Vagina (tissue), 2 donors: ENCODE measurements around the gene RHO. TPM values are rescaled to one million over a fixed set of nuclear protein-coding genes. Genes with fewer than 3 reads are reported as not detected.

Experiments
- DNase-seq, 2 donors: peaks; one replicate each; pipeline ENCODE4 v3.0.0-alpha.2; 2017; ENCODE audit errors: extremely low spot score in 2 of 2
- H3K27ac ChIP-seq: fragments of 200-600 bp; sonication (generic); one replicate; pipeline ENCODE4 v1.5.1; 2019
- H3K27me3 ChIP-seq: fragments of 200-600 bp; sonication (generic); one replicate; pipeline ENCODE4 v1.5.1; 2019
- H3K36me3 ChIP-seq, 2 donors: fragments of 200-600 bp; sonication (generic); one replicate each; pipeline ENCODE4 v1.5.1; 2017 to 2019
- H3K4me1 ChIP-seq: fragments of 200-600 bp; sonication (generic); one replicate; pipeline ENCODE4 v1.5.1; 2019
- H3K4me3 ChIP-seq, 2 donors: fragments of 200-600 bp; sonication (generic); 1 replicate in 1 of 2; 2 replicates in 1 of 2; pipeline ENCODE4 v1.5.1; 2016 to 2019
- H3K9me3 ChIP-seq: fragments of 200-600 bp; sonication (generic); one replicate; pipeline ENCODE4 v1.5.1; 2019
- POLR2A ChIP-seq, 2 donors: fragments of 450-650 bp; IDR thresholded peaks; one replicate each; pipeline ENCODE4 v1.6.1; 2017; ENCODE audit warnings: antibody characterized with exemption in 2 of 2, mild to moderate bottlenecking in 2 of 2, moderate library complexity in 2 of 2
- POLR2AphosphoS5 ChIP-seq, 2 donors: sonication (generic); formaldehyde crosslinking; IDR thresholded peaks; one replicate each; pipeline ENCODE4 v1.9.0; 2017; ENCODE audit warnings: antibody characterized with exemption in 2 of 2, mild to moderate bottlenecking in 2 of 2, low read depth in 1 of 2; ENCODE audit not compliant: insufficient read depth in 1 of 2
- intact Hi-C: fragments of 100-400 bp; cut with DNase I; formaldehyde crosslinking; loops from one replicate; pipeline ENCODE4 v1.15.1; 2023
- total RNA-seq: library from RNA; depleted of rRNA; stranded (reverse); fragments of >200 nt; gene quantifications from one replicate; pipeline ENCODE4 v1.2.3, GENCODE V29; 2016
- TF ChIP-seq, protein P1 (sequence below), 3 experiments: fragments of 450-650 bp in 2 of 3; fragments of 200-600 bp in 1 of 3; sonication (generic) in 1 of 3; IDR thresholded peaks; one replicate each; pipeline ENCODE4 v1.5.1; 2017 to 2019; ENCODE audit warnings: antibody characterized with exemption in 3 of 3, mild to moderate bottlenecking in 2 of 3, moderate library complexity in 2 of 3

The RHO gene
- total RNA-seq, 1 donor from 2014 or later: not detected

DNA sequence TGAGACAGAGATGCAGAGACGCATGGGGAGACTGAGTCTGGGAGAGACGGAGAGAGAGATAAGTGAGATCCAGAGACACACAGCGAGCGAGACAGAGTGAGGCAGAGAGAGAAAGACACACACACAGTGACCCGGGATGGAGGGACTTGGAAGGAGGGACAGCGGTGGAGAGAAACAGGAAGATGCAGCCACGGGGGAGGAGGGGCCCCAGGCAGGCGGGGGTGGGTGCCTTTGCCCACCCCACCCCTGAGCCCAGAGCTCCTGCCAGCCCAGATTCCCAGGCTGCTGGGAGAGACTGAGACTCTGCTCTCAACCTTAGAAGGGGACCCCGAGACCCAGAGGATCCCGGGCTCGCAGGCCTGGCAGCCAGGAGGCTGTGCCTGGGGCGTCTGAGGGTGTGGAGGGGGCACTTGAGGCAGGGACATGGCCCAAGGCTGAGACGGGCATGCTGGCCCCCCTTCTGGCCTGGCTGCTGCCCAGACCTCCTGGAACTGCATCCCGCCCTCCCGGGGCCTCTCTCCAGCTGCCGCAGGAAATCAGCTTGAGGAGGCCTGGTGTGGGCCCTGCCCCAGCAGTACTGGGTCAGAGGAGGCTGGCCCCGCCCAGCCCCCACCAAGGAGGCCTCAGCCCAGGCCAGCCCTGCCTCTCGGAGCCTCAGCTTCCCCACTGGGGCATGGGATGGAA is 32.6 kb downstream of the RHO start:
- TF ChIP-seq POLR2A (IDR thresholded peaks at IDR 0.05) (no peak), POLR2AphosphoS5 (IDR thresholded peaks at IDR 0.05; ENCODE audit: insufficient read depth in 1 of 2, low read depth in 1 of 2) (peak; percentile 44 to 87)
- no peaks in the 10 kb centered on the region for H3K9me3 ChIP-seq
- H3K27me3 ChIP-seq: no peaks in the 10 kb centered on the region
- intact Hi-C loops: loop anchor here (2.0 kb wide), 1 partner anchor 44 kb away; no protein-coding TSS in a partner anchor
- H3K4me1 ChIP-seq: peaks cover 99% of the 10 kb centered on the region
- peak overlapping the region in 1 of 2 donors; percentile 8 for H3K4me3 ChIP-seq
- peak overlapping the region; percentile 85 for H3K27ac ChIP-seq
- peaks cover 0 to 39% of the 10 kb centered on the region in 2 donors for H3K36me3 ChIP-seq
- no peak for DNase-seq

DNA sequence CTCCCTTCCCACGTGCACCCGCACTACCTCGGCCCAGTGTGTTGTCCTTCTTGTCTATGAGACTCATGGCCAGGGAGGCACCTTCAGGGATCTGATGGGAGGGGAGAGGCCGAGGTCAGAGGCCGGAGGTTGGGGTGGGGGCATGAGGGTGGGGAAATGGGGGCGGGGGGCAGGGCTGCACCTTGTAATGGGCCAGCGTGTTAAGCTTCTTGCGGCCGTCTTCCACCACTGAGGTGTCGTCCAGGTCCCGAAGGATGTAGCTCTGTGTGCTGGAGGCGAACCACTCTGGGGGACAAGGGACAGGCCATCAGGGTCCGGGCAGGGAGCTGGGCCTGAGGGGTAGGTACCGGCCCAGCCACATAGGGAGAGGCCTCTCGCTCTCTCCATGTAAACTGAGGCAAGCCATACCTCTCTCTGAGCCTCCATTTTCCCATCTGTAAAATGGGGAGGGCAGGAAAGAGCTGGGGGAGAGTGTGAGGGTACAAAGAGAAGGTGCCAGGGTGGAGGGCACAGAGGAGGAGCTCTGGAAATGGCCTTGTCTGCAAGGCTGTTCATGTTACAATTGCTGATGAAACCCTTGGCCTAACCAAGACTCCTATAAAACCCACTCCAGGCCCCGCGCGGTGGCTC is 33.3 kb downstream of the RHO start:
- TF ChIP-seq, protein P1, sequence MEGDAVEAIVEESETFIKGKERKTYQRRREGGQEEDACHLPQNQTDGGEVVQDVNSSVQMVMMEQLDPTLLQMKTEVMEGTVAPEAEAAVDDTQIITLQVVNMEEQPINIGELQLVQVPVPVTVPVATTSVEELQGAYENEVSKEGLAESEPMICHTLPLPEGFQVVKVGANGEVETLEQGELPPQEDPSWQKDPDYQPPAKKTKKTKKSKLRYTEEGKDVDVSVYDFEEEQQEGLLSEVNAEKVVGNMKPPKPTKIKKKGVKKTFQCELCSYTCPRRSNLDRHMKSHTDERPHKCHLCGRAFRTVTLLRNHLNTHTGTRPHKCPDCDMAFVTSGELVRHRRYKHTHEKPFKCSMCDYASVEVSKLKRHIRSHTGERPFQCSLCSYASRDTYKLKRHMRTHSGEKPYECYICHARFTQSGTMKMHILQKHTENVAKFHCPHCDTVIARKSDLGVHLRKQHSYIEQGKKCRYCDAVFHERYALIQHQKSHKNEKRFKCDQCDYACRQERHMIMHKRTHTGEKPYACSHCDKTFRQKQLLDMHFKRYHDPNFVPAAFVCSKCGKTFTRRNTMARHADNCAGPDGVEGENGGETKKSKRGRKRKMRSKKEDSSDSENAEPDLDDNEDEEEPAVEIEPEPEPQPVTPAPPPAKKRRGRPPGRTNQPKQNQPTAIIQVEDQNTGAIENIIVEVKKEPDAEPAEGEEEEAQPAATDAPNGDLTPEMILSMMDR (IDR thresholded peaks at IDR 0.05): no peak
- TF ChIP-seq POLR2AphosphoS5 (IDR thresholded peaks at IDR 0.05; ENCODE audit: insufficient read depth in 1 of 2, low read depth in 1 of 2) (no peak), POLR2A (IDR thresholded peaks at IDR 0.05) (no peak)
- no peaks in the 10 kb centered on the region for H3K27me3 ChIP-seq
- no peak overlapping the region for H3K4me3 ChIP-seq
- H3K27ac ChIP-seq: peak overlapping the region; percentile 85
- intact Hi-C loops: loop anchor here (2.0 kb wide), 1 partner anchor 43 kb away; no protein-coding TSS in a partner anchor
- H3K4me1 ChIP-seq: peaks cover 99% of the 10 kb centered on the region
- H3K9me3 ChIP-seq: no peaks in the 10 kb centered on the region
- H3K36me3 ChIP-seq: peaks cover 0 to 32% of the 10 kb centered on the region in 2 donors
- no peak for DNase-seq

DNA sequence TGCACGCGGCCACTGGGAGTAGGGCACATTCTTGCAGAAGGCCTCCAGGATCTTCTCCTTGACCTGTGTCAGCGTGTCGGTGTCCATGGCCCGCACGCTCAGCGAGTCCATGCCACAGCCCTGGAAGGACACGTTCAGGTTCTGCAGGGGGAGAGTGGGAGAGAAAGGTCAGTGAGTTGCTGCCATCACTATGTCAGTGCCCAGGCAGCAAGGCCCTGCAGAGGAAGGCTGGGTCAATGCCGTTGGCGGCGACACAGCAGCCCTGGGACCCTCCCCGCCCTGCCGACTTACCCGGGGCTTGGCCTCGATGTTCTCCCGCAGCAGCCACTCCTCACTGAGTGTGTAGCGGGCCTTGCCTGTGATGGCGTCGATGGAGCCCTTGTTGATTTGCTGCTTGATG is 34.4 kb downstream of the RHO start:
- peak overlapping the region; percentile 84 for H3K27ac ChIP-seq
- no peaks in the 10 kb centered on the region for H3K9me3 ChIP-seq
- no peak overlapping the region for H3K4me3 ChIP-seq
- H3K36me3 ChIP-seq: peaks cover 0 to 31% of the 10 kb centered on the region in 2 donors
- intact Hi-C loops: no loop called here
- DNase-seq: no peak
- TF ChIP-seq POLR2AphosphoS5 (IDR thresholded peaks at IDR 0.05; ENCODE audit: insufficient read depth in 1 of 2, low read depth in 1 of 2): no peak
- no peak for TF ChIP-seq POLR2A (IDR thresholded peaks at IDR 0.05)
- TF ChIP-seq, protein P1 (IDR thresholded peaks at IDR 0.05): no peak
- no peaks in the 10 kb centered on the region for H3K27me3 ChIP-seq
- peaks cover 99% of the 10 kb centered on the region for H3K4me1 ChIP-seq

DNA sequence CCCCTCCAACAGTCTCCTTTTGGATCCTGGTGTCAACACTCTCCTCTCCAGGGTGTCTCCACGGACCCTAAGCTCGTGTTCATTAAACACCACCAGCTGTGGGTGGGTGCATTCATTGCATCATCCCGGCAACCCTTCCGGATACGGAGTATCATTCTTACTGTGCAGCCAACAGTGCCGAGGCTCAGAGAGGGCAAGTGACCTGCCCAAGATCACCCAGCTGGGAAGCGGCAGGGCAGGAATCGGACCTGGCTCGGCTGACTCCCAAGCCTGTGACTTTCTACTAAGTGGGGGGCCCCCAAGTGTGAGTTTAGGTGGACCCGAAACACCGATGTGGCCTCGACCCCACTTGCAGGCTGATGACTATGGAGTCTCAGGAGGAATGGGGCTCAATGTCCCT is 34.9 kb downstream of the RHO start:
- H3K9me3 ChIP-seq: no peaks in the 10 kb centered on the region
- peaks cover 0 to 31% of the 10 kb centered on the region in 2 donors for H3K36me3 ChIP-seq
- no peak overlapping the region for H3K4me3 ChIP-seq
- intact Hi-C loops: no loop called here
- H3K27ac ChIP-seq: peak overlapping the region; percentile 84
- peaks cover 96% of the 10 kb centered on the region for H3K4me1 ChIP-seq
- TF ChIP-seq POLR2A (IDR thresholded peaks at IDR 0.05) (no peak), POLR2AphosphoS5 (IDR thresholded peaks at IDR 0.05; ENCODE audit: insufficient read depth in 1 of 2, low read depth in 1 of 2) (no peak)
- TF ChIP-seq, protein P1 (IDR thresholded peaks at IDR 0.05): no peak
- no peak for DNase-seq
- H3K27me3 ChIP-seq: no peaks in the 10 kb centered on the region

DNA sequence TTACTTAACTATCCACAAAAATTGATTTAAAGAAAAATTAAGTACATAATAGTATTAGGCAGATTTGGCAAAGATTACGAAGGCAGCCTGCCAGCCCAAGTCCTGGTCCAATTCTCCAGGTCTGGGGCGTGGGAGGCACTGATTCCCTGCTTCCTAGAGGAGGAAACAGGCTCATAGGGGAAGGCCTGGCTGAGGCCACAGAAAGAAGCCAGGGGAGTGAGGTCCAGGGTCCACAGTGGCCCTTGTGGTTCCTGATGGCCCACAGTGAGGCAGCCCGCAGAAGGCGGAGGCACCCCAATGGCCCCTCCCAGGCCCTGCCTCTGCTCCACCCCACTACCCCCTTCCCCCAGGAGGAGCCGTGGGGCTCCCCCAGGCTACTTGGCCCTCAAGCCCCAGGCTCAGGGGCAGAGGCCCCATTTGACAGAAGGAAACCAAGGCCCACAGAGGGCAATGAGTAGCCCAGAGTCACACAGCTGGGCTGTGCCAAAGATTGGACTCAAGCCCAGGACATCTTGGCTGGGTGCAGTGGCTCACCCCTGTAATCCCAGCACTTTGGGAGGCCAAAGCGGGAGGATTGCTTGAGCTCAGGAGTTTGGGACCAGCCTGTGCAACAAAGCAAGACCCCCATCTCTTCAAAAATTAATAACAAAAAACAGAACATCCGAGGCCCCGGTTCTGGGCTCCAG is 35.6 kb downstream of the RHO start:
- intact Hi-C loops: no loop called here
- peaks cover 0 to 28% of the 10 kb centered on the region in 2 donors for H3K36me3 ChIP-seq

More for the DNA sequence above, 35.6 kb downstream of the RHO start:
- Histone ChIP-seq H3K4me1 (peaks cover 89% of the 10 kb centered on the region), H3K27me3 (no peaks in the 10 kb centered on the region), H3K27ac (peak overlapping the region; percentile 84), H3K9me3 (no peaks in the 10 kb centered on the region), H3K4me3 (no peak overlapping the region)
- no peak for DNase-seq
- TF ChIP-seq POLR2A (IDR thresholded peaks at IDR 0.05) (no peak), POLR2AphosphoS5 (IDR thresholded peaks at IDR 0.05; ENCODE audit: insufficient read depth in 1 of 2, low read depth in 1 of 2) (no peak)
- TF ChIP-seq, protein P1 (IDR thresholded peaks at IDR 0.05): no peak
